ENCODE measurements around the gene SERHL2.

Gene SERHL2

DNA sequence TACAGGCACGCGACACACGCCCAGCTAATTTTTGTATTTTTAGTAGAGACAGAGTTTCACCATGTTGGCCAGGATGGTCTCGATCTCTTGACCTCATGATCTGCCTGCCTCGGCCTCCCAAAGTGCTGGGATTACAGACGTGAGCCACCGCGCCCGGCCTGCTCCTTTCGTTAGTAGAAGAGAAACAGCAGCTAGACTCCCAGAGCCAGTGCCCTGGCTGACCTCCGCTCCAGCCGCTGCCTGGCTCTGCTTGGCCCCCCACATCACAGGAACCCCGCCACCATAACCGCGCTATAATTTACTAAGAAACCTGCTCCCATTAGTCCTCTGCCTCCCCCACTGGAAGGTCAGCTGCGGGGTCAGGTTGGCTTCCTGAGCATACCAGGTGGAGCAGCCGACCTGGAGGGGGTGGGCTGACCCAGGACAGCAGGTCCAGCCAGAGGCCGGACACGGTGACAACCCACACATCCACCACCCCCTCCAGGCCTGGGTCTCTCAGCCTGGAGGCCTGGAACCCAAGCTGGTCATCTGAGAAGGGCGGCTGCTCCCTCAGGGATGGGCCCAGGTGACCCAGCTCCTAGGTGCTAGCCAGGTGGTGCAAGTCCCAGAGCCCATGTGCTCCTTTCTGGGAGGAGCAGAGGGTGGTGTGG lies 68.4 kb downstream of the SERHL2 start:
- no peaks in the 10 kb centered on the region for H3K9me3 ChIP-seq (ENCODE audit: low read length)
- peaks cover 50% of the 10 kb centered on the region for H3K36me3 ChIP-seq (ENCODE audit: insufficient read depth, low read length)
- H3K9ac ChIP-seq (ENCODE audit: low read length) = no peak overlapping the region
- no peaks in the 10 kb centered on the region for H3K27me3 ChIP-seq (ENCODE audit: control insufficient read depth in 1 of 2, insufficient read depth in 2 of 2, low read length in 2 of 2)
- H3K27ac ChIP-seq (ENCODE audit: low read depth, low read length) = no peak overlapping the region
- H3K4me3 ChIP-seq (ENCODE audit: low read depth in 1 of 2, low read length in 2 of 2) = no peak overlapping the region
- peaks cover 14% of the 10 kb centered on the region for H3K4me1 ChIP-seq (ENCODE audit: insufficient read depth, low read length)

DNA sequence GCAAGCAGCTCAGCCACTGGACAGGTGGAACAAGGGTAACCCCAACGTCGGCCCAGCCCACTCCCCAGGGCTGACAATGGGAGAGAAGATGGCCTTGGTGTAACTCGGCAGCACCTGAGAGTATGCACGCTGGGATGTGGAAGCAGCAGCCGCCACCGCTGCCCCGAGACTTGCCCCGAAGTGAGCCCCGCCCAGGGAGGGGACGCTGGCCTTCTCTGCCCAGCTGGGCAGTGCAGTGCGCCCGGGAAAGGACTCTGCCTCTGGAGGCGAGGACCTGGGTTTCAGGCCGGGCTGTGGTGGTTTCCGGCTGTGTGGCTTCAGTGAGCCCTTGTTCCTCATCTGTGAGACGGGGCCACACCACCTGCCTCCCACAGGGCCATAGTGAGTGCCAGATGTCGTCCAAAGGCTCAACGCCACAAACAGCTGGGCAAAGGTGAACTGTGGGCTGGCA lies 69.6 kb downstream of the SERHL2 start:
- Histone ChIP-seq H3K4me1 (ENCODE audit: insufficient read depth, low read length) (peaks cover 14% of the 10 kb centered on the region), H3K27ac (ENCODE audit: low read depth, low read length) (no peak overlapping the region), H3K36me3 (ENCODE audit: insufficient read depth, low read length) (peaks cover 62% of the 10 kb centered on the region), H3K4me3 (ENCODE audit: low read depth in 1 of 2, low read length in 2 of 2) (no peak overlapping the region), H3K9me3 (ENCODE audit: low read length) (no peaks in the 10 kb centered on the region), H3K27me3 (ENCODE audit: control insufficient read depth in 1 of 2, insufficient read depth in 2 of 2, low read length in 2 of 2) (no peaks in the 10 kb centered on the region), H3K9ac (ENCODE audit: low read length) (no peak overlapping the region)

Data from muscle layer of colon (tissue), 2 donors.